ENCODE data around the gene CISTR. TPM values are rescaled to one million over a fixed set of nuclear protein-coding genes. Genes with fewer than 3 reads are reported as not detected.
"Not testable (repeated sequence)": the region's sequence is repeated elsewhere in the genome, so short reads cannot be mapped to it uniquely, and the experiment has no call there.

Gene CISTR
- total RNA-seq, 1 experiment from 2014 or later, result not detected

GRCh38 chr12:53782093-53782703 lies 30.4 kb upstream of the CISTR start:
- intact Hi-C loops (cut with micrococcal nuclease; ENCODE audit: unreplicated experiment), result loop anchor here (5.0 kb wide), 1 partner anchor 155 kb away; the partner anchor contains the start of gene HOXC13
- no peaks in the 10 kb centered on the region for H3K27me3 ChIP-seq (replicated peaks; ENCODE audit: insufficient read depth, low read depth, low read length, poor library complexity)
- DNase-seq (ENCODE audit: low spot score), result no peak
- H3K4me1 ChIP-seq (ENCODE audit: insufficient read depth, low read length, poor library complexity, severe bottlenecking), result peaks cover 17% of the 10 kb centered on the region
- no peaks in the 10 kb centered on the region for H3K9me3 ChIP-seq (ENCODE audit: low read depth, low read length, poor library complexity, severe bottlenecking)
- BruUV-seq (replicated peaks), result no TSS peak
- H3K36me3 ChIP-seq (ENCODE audit: insufficient read depth, low read length, poor library complexity, severe bottlenecking), result no peaks in the 10 kb centered on the region
- no peak for TF ChIP-seq EZH2 (IDR thresholded peaks at IDR 0.05; ENCODE audit: borderline replicate concordance, low read depth, low read length, poor library complexity, severe bottlenecking)
- TF ChIP-seq, protein P1, sequence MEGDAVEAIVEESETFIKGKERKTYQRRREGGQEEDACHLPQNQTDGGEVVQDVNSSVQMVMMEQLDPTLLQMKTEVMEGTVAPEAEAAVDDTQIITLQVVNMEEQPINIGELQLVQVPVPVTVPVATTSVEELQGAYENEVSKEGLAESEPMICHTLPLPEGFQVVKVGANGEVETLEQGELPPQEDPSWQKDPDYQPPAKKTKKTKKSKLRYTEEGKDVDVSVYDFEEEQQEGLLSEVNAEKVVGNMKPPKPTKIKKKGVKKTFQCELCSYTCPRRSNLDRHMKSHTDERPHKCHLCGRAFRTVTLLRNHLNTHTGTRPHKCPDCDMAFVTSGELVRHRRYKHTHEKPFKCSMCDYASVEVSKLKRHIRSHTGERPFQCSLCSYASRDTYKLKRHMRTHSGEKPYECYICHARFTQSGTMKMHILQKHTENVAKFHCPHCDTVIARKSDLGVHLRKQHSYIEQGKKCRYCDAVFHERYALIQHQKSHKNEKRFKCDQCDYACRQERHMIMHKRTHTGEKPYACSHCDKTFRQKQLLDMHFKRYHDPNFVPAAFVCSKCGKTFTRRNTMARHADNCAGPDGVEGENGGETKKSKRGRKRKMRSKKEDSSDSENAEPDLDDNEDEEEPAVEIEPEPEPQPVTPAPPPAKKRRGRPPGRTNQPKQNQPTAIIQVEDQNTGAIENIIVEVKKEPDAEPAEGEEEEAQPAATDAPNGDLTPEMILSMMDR (conservative IDR thresholded peaks at IDR 0.05; ENCODE audit: low read depth, low read length), result no peak
- POLR2A ChIA-PET (ENCODE audit: low non-redundant PET), result no interaction called here
- no peak overlapping the region for H3K4me3 ChIP-seq (ENCODE audit: low read depth, low read length, poor library complexity, severe bottlenecking)
- H3K27ac ChIP-seq (ENCODE audit: low read depth, low read length, poor library complexity, severe bottlenecking), result peak overlapping the region; percentile 47
- CTCF ChIA-PET, result no interaction called here

DNA sequence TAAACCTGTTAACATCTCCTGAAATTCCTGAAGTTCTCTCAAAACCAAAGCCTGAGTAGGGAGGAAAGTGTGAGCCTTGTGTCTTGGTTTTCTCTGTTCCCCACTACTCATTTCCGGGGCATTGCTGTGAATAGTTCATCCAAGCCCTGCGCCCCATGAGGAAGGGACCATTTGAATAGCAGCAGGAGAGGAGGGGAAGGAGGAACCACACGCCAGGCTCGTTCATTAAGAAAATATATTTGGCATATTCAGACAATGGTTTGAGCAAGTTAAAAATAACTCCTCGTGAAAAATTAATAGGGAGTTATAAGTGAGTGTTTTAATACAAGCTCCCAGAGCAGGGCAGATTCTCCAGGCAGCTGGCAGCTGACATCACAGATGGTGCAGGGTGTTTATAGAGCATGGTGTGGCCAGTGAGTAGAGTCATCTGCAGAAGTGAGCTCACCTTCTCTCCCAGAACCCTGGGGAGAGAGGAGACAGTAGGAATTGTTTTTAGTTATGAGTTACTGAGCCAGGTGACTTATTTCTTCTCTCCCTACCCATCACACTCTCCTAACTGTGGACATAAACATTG lies 29.5 kb upstream of the CISTR start:
- peak overlapping the region; percentile 47 for H3K27ac ChIP-seq (ENCODE audit: low read depth, low read length, poor library complexity, severe bottlenecking)
- intact Hi-C loops (cut with micrococcal nuclease; ENCODE audit: unreplicated experiment), result loop anchor here (5.0 kb wide), 1 partner anchor 156 kb away; the partner anchor contains the start of gene HOXC13
- H3K9me3 ChIP-seq (ENCODE audit: low read depth, low read length, poor library complexity, severe bottlenecking), result no peaks in the 10 kb centered on the region
- peak; percentile 58 for DNase-seq (ENCODE audit: low spot score)
- H3K36me3 ChIP-seq (ENCODE audit: insufficient read depth, low read length, poor library complexity, severe bottlenecking), result no peaks in the 10 kb centered on the region
- CTCF ChIA-PET, result no interaction called here
- no TSS peak for BruUV-seq (replicated peaks)
- no peak overlapping the region for H3K4me3 ChIP-seq (ENCODE audit: low read depth, low read length, poor library complexity, severe bottlenecking)
- POLR2A ChIA-PET (ENCODE audit: low non-redundant PET), result no interaction called here
- no peaks in the 10 kb centered on the region for H3K27me3 ChIP-seq (replicated peaks; ENCODE audit: insufficient read depth, low read depth, low read length, poor library complexity)
- H3K4me1 ChIP-seq (ENCODE audit: insufficient read depth, low read length, poor library complexity, severe bottlenecking), result peaks cover 17% of the 10 kb centered on the region
- no peak for TF ChIP-seq EZH2 (IDR thresholded peaks at IDR 0.05; ENCODE audit: borderline replicate concordance, low read depth, low read length, poor library complexity, severe bottlenecking)
- TF ChIP-seq, protein P1 (conservative IDR thresholded peaks at IDR 0.05; ENCODE audit: low read depth, low read length), result no peak

- no peak overlapping the region for H3K4me3 ChIP-seq (ENCODE audit: low read depth, low read length, poor library complexity, severe bottlenecking)
- no peak for DNase-seq (ENCODE audit: low spot score)
- POLR2A ChIA-PET (ENCODE audit: low non-redundant PET), result no interaction called here
- intact Hi-C loops (cut with micrococcal nuclease; ENCODE audit: unreplicated experiment), result loop anchor here (5.0 kb wide), 1 partner anchor 157 kb away; the partner anchor contains the start of gene HOXC13
- TF ChIP-seq, protein P1 (conservative IDR thresholded peaks at IDR 0.05; ENCODE audit: low read depth, low read length), result no peak
- no peak for TF ChIP-seq EZH2 (IDR thresholded peaks at IDR 0.05; ENCODE audit: borderline replicate concordance, low read depth, low read length, poor library complexity, severe bottlenecking)
- BruUV-seq (replicated peaks), result no TSS peak
- H3K27me3 ChIP-seq (replicated peaks; ENCODE audit: insufficient read depth, low read depth, low read length, poor library complexity), result no peaks in the 10 kb centered on the region
- H3K9me3 ChIP-seq (ENCODE audit: low read depth, low read length, poor library complexity, severe bottlenecking), result no peaks in the 10 kb centered on the region
- no peak overlapping the region for H3K27ac ChIP-seq (ENCODE audit: low read depth, low read length, poor library complexity, severe bottlenecking)
- H3K36me3 ChIP-seq (ENCODE audit: insufficient read depth, low read length, poor library complexity, severe bottlenecking), result no peaks in the 10 kb centered on the region
- H3K4me1 ChIP-seq (ENCODE audit: insufficient read depth, low read length, poor library complexity, severe bottlenecking), result peaks cover 17% of the 10 kb centered on the region
- CTCF ChIA-PET, result no interaction called here
Observed at GRCh38 chr12:53780323-53780722, 28.5 kb upstream of the CISTR start.

DNA sequence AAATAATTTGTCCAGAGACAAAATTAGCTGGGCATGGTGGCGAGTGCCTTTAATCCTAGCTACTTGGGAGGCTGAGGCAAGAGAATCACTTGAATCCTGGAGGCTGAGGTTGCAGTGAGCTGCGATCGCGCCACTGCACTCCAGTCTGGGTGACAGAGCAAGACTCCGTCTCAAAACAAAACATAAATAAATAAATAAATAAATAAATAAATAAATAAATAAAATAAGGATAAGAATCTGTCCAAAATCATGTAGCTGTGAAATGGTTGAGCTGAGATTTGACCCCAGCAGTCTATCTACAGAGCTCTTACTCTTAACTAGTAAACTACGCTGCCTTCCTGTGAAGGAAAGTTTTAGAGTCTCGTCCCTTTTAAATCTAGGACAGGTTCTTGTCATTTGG lies 27.9 kb upstream of the CISTR start:
- H3K27ac ChIP-seq (ENCODE audit: low read depth, low read length, poor library complexity, severe bottlenecking); CTCF ChIA-PET; DNase-seq (ENCODE audit: low spot score); BruUV-seq (replicated peaks); H3K4me3 ChIP-seq (ENCODE audit: low read depth, low read length, poor library complexity, severe bottlenecking); H3K36me3 ChIP-seq (ENCODE audit: insufficient read depth, low read length, poor library complexity, severe bottlenecking); H3K9me3 ChIP-seq (ENCODE audit: low read depth, low read length, poor library complexity, severe bottlenecking); POLR2A ChIA-PET (ENCODE audit: low non-redundant PET); H3K27me3 ChIP-seq (replicated peaks; ENCODE audit: insufficient read depth, low read depth, low read length, poor library complexity): not testable (repeated sequence)
- intact Hi-C loops (cut with micrococcal nuclease; ENCODE audit: unreplicated experiment), result loop anchor here (5.0 kb wide), 1 partner anchor 158 kb away; the partner anchor contains the start of gene HOXC13
- peaks cover 17% of the 10 kb centered on the region for H3K4me1 ChIP-seq (ENCODE audit: insufficient read depth, low read length, poor library complexity, severe bottlenecking)

Measured in A673 (cell line).